MM.1S (cell line): Measurements from ENCODE around the gene CTNNBL1.

Source experiments
- DNase-seq: peaks from one replicate; pipeline ENCODE4 v3.0.0-alpha.2; 2015
- H2AFZ ChIP-seq: fragments of 300-600 bp; sonication (generic); 2 replicates; pipeline ENCODE4 v1.6.0; 2016; ENCODE audit warnings: antibody characterized with exemption, low read length
- H3F3A ChIP-seq: fragments of 300-600 bp; sonication (generic); 2 replicates; pipeline ENCODE4 v1.6.1; 2016; ENCODE audit warnings: mild to moderate bottlenecking, antibody characterized with exemption, low read length, moderate library complexity, mixed read lengths; ENCODE audit not compliant: insufficient read depth
- H3K27ac ChIP-seq: fragments of 300-600 bp; sonication (generic); 2 replicates; pipeline ENCODE4 v1.5.1; 2016; ENCODE audit warnings: mild to moderate bottlenecking, low read length
- H3K27me3 ChIP-seq: fragments of 300-600 bp; sonication (generic); replicated peaks from 2 replicates; pipeline ENCODE4 v1.6.0; 2016; ENCODE audit warnings: low read length; ENCODE audit not compliant: insufficient read depth
- H3K36me3 ChIP-seq: fragments of 300-600 bp; sonication (generic); replicated peaks from 2 replicates; pipeline ENCODE4 v1.6.1; 2016; ENCODE audit warnings: mild to moderate bottlenecking, low read length, mixed read lengths; ENCODE audit not compliant: insufficient read depth
- H3K4me1 ChIP-seq: fragments of 300-600 bp; sonication (generic); 2 replicates; pipeline ENCODE4 v1.6.1; 2016; ENCODE audit warnings: low read length, mixed read lengths
- H3K4me2 ChIP-seq: fragments of 300-600 bp; sonication (generic); 2 replicates; pipeline ENCODE4 v1.6.0; 2016; ENCODE audit warnings: low read depth, low read length
- H3K4me3 ChIP-seq: fragments of 300-600 bp; sonication (generic); 2 replicates; pipeline ENCODE4 v1.5.1; 2016; ENCODE audit warnings: low read length, mixed read lengths
- H3K79me2 ChIP-seq: fragments of 300-600 bp; sonication (generic); 2 replicates; pipeline ENCODE4 v1.6.1; 2016; ENCODE audit warnings: mixed run types, low read length, mixed read lengths
- H3K9ac ChIP-seq: fragments of 300-600 bp; sonication (generic); 2 replicates; pipeline ENCODE4 v1.6.1; 2016; ENCODE audit warnings: low read length, mixed read lengths
- H3K9me2 ChIP-seq: fragments of 300-600 bp; sonication (generic); replicated peaks from 2 replicates; pipeline ENCODE4 v1.6.1; 2016; ENCODE audit warnings: mild to moderate bottlenecking, low read length, mixed read lengths; ENCODE audit not compliant: insufficient read depth
- H3K9me3 ChIP-seq: fragments of 300-600 bp; sonication (generic); replicated peaks from 2 replicates; pipeline ENCODE4 v1.6.1; 2016; ENCODE audit warnings: mild to moderate bottlenecking, low read length, mixed read lengths; ENCODE audit not compliant: insufficient read depth
- H4K20me1 ChIP-seq: fragments of 300-600 bp; sonication (generic); 2 replicates; pipeline ENCODE4 v1.6.1; 2016; ENCODE audit warnings: mild to moderate bottlenecking, low read length, moderate library complexity, mixed read lengths; ENCODE audit not compliant: insufficient read depth
- EZH2 ChIP-seq: fragments of 300-600 bp; sonication (generic); optimal IDR thresholded peaks from 2 replicates; pipeline ENCODE3; 2017; ENCODE audit warnings: low read depth, mild to moderate bottlenecking, antibody characterized with exemption, low read length, mixed read lengths
- EZH2phosphoT487 ChIP-seq: fragments of 300-600 bp; sonication (generic); IDR thresholded peaks from 2 replicates; pipeline ENCODE4 v1.6.1; 2018; ENCODE audit warnings: antibody characterized with exemption, low read length
- TF ChIP-seq, protein P1 (sequence below): fragments of 300-600 bp; sonication (generic); IDR thresholded peaks from 2 replicates; pipeline ENCODE4 v1.5.1; 2016; ENCODE audit warnings: antibody characterized with exemption, low read length, mixed read lengths

CTNNBL1 gene

DNA sequence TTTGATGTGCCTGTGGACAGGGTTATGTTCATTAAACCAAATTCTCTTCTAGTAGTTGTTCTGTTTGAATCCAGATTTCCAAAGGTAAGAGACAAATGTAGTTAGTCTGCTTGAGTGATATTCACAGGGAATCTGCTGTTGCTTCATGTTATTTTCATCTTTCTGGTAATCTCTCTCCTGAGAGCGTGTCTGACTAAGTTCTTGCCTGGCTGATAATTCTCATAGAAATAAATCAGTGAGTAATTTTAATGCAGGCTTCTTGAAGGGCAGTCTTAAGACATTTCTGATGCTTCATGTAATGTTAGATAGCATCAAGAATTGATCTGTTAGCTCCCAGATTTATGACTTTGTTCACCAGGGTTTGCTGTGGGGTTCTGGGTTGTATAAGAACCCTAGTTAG lies 54.2 kb downstream of the CTNNBL1 start:
- no peak overlapping the region for H2AFZ ChIP-seq
- no peak overlapping the region for H3K27ac ChIP-seq
- H3K4me3 ChIP-seq: no peak overlapping the region
- no peaks in the 10 kb centered on the region for H3K27me3 ChIP-seq
- H3K79me2 ChIP-seq: no peaks in the 10 kb centered on the region
- H3K4me2 ChIP-seq: no peak overlapping the region
- no peaks in the 10 kb centered on the region for H3K4me1 ChIP-seq
- no peaks in the 10 kb centered on the region for H3K9me2 ChIP-seq
- H3K9me3 ChIP-seq: no peaks in the 10 kb centered on the region
- no peaks in the 10 kb centered on the region for H4K20me1 ChIP-seq
- no peaks in the 10 kb centered on the region; the same call in 1 of the 2 replicates for H3K36me3 ChIP-seq
- H3K9ac ChIP-seq: no peak overlapping the region
- DNase-seq: no peak
- no peak for TF ChIP-seq EZH2phosphoT487
- TF ChIP-seq EZH2: no peak
- TF ChIP-seq, protein P1, sequence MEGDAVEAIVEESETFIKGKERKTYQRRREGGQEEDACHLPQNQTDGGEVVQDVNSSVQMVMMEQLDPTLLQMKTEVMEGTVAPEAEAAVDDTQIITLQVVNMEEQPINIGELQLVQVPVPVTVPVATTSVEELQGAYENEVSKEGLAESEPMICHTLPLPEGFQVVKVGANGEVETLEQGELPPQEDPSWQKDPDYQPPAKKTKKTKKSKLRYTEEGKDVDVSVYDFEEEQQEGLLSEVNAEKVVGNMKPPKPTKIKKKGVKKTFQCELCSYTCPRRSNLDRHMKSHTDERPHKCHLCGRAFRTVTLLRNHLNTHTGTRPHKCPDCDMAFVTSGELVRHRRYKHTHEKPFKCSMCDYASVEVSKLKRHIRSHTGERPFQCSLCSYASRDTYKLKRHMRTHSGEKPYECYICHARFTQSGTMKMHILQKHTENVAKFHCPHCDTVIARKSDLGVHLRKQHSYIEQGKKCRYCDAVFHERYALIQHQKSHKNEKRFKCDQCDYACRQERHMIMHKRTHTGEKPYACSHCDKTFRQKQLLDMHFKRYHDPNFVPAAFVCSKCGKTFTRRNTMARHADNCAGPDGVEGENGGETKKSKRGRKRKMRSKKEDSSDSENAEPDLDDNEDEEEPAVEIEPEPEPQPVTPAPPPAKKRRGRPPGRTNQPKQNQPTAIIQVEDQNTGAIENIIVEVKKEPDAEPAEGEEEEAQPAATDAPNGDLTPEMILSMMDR: no peak
- H3F3A ChIP-seq: no peaks in the 10 kb centered on the region

DNA sequence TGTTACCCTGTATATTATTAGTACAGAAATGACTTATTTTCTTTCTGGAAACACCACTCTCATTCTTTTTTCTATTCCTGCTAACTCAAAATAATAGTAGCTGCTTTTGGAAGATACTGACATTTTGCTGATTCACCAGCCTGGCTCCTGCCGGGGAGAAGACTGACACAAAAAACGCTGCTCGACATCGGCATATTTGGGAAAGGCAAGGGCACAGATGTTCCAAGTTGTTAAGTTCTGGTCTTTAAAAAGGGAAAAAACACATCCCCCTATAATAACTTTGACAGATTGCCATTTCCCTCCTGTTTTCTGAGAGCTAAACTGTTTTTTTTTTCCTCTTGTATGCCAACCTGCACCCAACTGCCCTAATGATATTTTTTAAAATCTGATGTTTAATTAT lies 55.4 kb downstream of the CTNNBL1 start:
- H3K27me3 ChIP-seq: no peaks in the 10 kb centered on the region
- no peaks in the 10 kb centered on the region for H3K9me2 ChIP-seq
- H3K9me3 ChIP-seq: no peaks in the 10 kb centered on the region
- no peak overlapping the region for H2AFZ ChIP-seq
- no peaks in the 10 kb centered on the region for H3K79me2 ChIP-seq
- no peaks in the 10 kb centered on the region for H4K20me1 ChIP-seq
- no peaks in the 10 kb centered on the region for H3K4me1 ChIP-seq
- no peak for DNase-seq
- H3K4me3 ChIP-seq: no peak overlapping the region
- no peak overlapping the region for H3K4me2 ChIP-seq
- no peak for TF ChIP-seq EZH2phosphoT487
- TF ChIP-seq, protein P1: no peak
- no peaks in the 10 kb centered on the region; the same call in 1 of the 2 replicates for H3K36me3 ChIP-seq
- H3F3A ChIP-seq: no peaks in the 10 kb centered on the region
- H3K27ac ChIP-seq: no peak overlapping the region
- no peak overlapping the region for H3K9ac ChIP-seq

DNA sequence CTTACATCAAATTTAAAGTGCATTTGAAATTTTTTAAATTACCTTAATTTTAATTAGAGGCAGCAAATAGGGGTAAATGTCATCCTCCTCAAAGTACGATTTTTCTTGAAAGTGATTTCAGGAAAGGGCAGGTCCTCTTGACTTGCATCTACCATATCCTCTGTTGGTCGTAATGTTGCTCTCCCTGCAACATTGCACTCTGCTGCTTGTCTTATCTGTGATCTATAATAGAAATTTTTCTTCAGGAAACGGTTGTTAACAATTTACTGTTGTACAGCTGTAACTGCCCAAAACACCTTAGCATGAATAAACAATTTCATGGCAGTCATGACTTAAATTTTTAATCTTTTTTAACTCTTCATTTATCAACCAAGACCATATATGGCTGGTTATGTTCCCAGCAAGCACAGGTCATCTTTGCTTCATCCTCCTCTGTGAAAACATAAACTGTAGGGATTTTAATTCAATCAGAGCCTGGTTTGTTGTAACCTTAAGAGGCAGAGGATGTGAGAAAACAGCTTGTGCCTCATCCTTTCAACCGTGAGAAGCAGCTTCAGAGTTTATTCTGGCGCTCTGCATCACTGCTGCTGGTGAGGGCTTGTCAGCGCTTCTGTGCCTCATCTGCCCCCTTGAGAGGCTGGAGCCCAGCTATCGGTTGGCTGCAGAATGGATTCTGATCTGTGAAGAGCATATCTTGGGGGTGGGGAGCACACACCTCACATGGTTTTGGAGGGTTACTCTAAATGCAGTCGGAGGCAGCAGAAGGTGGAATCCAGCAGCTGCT lies 56.0 kb downstream of the CTNNBL1 start:
- Histone ChIP-seq H3K9me3 (no peaks in the 10 kb centered on the region), H3K79me2 (no peaks in the 10 kb centered on the region), H3K36me3 (no peaks in the 10 kb centered on the region; the same call in 1 of the 2 replicates), H3K9ac (no peak overlapping the region), H3K9me2 (no peaks in the 10 kb centered on the region), H3K27me3 (no peaks in the 10 kb centered on the region), H3K4me2 (no peak overlapping the region), H2AFZ (no peak overlapping the region), H3K27ac (no peak overlapping the region), H3F3A (no peaks in the 10 kb centered on the region), H3K4me3 (no peak overlapping the region), H3K4me1 (no peaks in the 10 kb centered on the region), H4K20me1 (no peaks in the 10 kb centered on the region)
- TF ChIP-seq EZH2phosphoT487 (no peak), EZH2 (no peak)
- TF ChIP-seq, protein P1: no peak
- no peak for DNase-seq
